22Rv1 (cell line): Measurements from ENCODE around the gene BAZ1A.

ENCODE experiments used
- H3K27ac ChIP-seq: fragments of 450-650 bp; 2 replicates; pipeline ENCODE4 v1.5.1; 2017
- CTCF ChIP-seq: fragments of 450-650 bp; IDR thresholded peaks from 2 replicates; pipeline ENCODE4 v1.5.1; 2017; ENCODE audit warnings: mild to moderate bottlenecking
- ZFX ChIP-seq: fragments of 450-650 bp; IDR thresholded peaks from 2 replicates; pipeline ENCODE4 v1.6.1; 2017; ENCODE audit warnings: antibody characterized with exemption, borderline replicate concordance

BAZ1A gene

DNA sequence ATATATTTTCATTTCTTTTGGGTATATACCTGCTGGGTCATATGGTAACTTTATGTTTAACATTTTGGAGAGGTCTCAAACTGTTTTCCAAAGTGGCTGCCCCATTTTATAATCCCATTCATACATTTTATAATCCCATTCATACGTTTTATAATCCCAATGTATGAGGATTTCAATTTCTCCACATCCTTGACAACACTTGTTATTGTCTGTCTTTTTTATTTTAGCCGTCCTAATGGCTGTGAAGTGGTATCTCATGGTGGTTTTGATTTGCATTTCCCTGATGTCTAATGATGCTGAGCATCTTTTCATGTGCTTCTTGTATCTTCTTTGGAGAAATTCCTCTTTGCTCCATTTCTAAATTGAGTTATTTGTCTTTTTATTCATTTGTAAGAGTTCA is 154.0 kb downstream of the BAZ1A start:
- TF ChIP-seq CTCF = no peak
- no peak for TF ChIP-seq ZFX
- no peak overlapping the region for H3K27ac ChIP-seq

- TF ChIP-seq CTCF = no peak
- no peak for TF ChIP-seq ZFX
- H3K27ac ChIP-seq = no peak overlapping the region
Measured at GRCh38 chr14:34718750-34719304, 156.3 kb downstream of the BAZ1A start.

DNA sequence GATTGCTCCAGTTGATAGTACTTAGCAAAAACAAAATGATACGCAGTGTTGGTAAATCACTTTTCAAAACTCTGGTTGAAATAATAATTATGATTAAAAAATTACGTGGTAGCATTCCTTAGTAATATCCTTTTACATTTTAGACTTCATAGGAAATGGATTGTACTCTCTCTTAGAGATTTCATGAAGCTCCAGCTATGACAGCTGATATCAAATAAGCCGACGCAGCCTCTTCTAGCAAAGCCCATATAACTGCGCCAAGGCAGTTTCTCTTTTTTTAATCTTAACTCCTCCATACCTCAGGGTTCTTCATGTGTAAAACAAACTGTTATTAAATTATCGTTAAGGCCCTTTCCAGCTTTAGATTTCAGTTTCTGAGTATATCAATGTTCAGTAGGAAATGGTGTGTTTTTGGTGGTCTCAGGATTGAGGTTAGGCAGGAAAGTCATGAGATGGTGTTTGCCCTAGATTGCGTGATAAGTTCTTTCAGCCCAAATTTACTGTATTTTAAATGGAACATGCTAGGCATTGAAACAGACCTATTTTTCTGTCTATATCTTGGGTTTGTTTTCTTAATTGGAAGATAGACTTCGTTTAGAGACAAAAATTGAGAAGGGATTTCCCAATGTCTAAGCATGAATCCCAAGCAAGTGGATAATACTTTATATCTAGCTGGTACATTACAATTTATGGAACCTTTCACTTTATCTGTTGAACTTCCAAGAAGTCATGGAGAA is 159.9 kb downstream of the BAZ1A start:
- TF ChIP-seq CTCF (no peak), ZFX (no peak)
- peak overlapping the region; percentile 73 for H3K27ac ChIP-seq

GRCh38 chr14:34714320-34715126 is 160.6 kb downstream of the BAZ1A start, which contains the start of gene CFL2:
Gene CFL2, minus strand, starts transcription at chr14:34714593. Its CDS starts 53 bp downstream, at chr14:34714540.
- H3K27ac ChIP-seq = peak within 1 kb of the TSS; percentile 73
- TF ChIP-seq ZFX (no peak), CTCF (0 out of 2 replicates have a peak, but pooled peaks have one; percentile 4)

- H3K27ac ChIP-seq = peak overlapping the region; percentile 73
- TF ChIP-seq CTCF (no peak), ZFX (no peak)
Measured at GRCh38 chr14:34713681-34714319, 161.4 kb downstream of the BAZ1A start.

GRCh38 chr14:34713122-34713680 is 162.0 kb downstream of the BAZ1A start:
- no peak for TF ChIP-seq ZFX
- TF ChIP-seq CTCF = no peak

More at GRCh38 chr14:34713122-34713680, 162.0 kb downstream of the BAZ1A start:
- peak overlapping the region; percentile 73 for H3K27ac ChIP-seq
